GM23338 (cell line): ENCODE data around the gene PAN2.

ENCODE experiments used
- EZH2 ChIP-seq: fragments of 200-600 bp; sonication (generic); IDR thresholded peaks from one replicate; pipeline ENCODE4 v1.8.0; 2017; ENCODE audit warnings: antibody characterized with exemption, mild to moderate bottlenecking, low read depth; ENCODE audit not compliant: unreplicated experiment
- EZH2phosphoT487 ChIP-seq: fragments of 200-600 bp; sonication (generic); IDR thresholded peaks from one replicate; pipeline ENCODE4 v1.8.1; 2018; ENCODE audit warnings: antibody characterized with exemption; ENCODE audit not compliant: unreplicated experiment
- JUNB ChIP-seq: IDR thresholded peaks from one replicate; pipeline ENCODE4 v1.6.1; 2016; ENCODE audit warnings: antibody characterized with exemption; ENCODE audit not compliant: unreplicated experiment
- NANOG ChIP-seq: IDR thresholded peaks from 2 replicates; pipeline ENCODE4 v1.6.1; 2016; ENCODE audit warnings: antibody characterized with exemption, borderline replicate concordance
- POLR2AphosphoS5 ChIP-seq: IDR thresholded peaks from 2 replicates; pipeline ENCODE4 v1.6.1; 2016; ENCODE audit warnings: antibody characterized with exemption, low read depth
- STAT1 ChIP-seq: IDR thresholded peaks from one replicate; pipeline ENCODE4 v1.6.1; 2016; ENCODE audit warnings: antibody characterized with exemption; ENCODE audit not compliant: unreplicated experiment
- TF ChIP-seq, protein P1 (sequence below), 2 experiments: fragments of 200-600 bp in 1 of 2; sonication (generic) in 1 of 2; conservative IDR thresholded peaks; 2 replicates each; pipeline versions ENCODE4 v1.5.1 to v1.6.1; 2016 to 2017; ENCODE audit warnings: antibody characterized with exemption in 2 of 2, low read depth in 2 of 2, mild to moderate bottlenecking in 2 of 2, moderate library complexity in 1 of 2
- TF ChIP-seq, protein P2 (sequence below): IDR thresholded peaks from one replicate; pipeline ENCODE4 v1.6.1; 2018; ENCODE audit warnings: antibody characterized with exemption; ENCODE audit not compliant: unreplicated experiment

DNA sequence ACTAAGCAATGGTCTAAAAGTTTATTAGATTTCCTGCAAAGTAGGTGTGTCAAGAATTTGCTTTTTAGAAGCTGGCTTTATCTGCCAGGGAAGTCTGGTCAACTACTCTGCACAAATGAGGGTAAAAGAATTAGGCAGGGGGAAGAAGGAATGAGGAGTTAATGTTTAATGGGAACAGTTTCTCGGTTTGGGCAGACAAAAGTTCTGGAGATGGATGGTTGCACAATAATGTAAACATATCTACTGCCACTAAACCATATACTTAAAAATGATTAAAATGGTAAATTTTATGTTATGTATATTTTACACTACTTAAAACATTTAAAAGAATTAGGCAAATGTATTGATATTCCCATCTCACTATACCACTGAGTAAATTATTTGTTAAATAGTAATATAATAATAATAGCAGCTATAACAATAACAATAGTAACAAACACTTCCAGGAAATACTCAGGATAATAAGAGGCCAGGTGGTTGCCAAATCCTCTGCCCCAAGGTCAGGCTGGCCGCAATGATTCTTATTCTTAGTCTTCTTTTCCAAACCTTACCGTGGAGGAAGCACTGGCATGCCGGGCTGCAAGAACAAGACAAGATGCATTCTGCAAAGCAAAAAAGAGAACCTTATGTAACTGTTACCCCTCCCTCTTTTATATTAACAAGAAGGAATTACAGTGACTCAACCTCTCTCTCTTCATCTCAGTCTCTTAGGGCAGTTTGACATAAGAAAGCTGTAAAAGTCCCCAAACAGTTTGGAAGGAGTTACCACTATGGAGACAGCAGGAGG is 47.6 kb downstream of the PAN2 start:
- no peak for TF ChIP-seq EZH2
- TF ChIP-seq JUNB = no peak
- TF ChIP-seq, protein P1, sequence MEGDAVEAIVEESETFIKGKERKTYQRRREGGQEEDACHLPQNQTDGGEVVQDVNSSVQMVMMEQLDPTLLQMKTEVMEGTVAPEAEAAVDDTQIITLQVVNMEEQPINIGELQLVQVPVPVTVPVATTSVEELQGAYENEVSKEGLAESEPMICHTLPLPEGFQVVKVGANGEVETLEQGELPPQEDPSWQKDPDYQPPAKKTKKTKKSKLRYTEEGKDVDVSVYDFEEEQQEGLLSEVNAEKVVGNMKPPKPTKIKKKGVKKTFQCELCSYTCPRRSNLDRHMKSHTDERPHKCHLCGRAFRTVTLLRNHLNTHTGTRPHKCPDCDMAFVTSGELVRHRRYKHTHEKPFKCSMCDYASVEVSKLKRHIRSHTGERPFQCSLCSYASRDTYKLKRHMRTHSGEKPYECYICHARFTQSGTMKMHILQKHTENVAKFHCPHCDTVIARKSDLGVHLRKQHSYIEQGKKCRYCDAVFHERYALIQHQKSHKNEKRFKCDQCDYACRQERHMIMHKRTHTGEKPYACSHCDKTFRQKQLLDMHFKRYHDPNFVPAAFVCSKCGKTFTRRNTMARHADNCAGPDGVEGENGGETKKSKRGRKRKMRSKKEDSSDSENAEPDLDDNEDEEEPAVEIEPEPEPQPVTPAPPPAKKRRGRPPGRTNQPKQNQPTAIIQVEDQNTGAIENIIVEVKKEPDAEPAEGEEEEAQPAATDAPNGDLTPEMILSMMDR (conservative IDR thresholded peaks at IDR 0.05; ENCODE audit: low read depth in 2 of 2) = no peak
- no peak for TF ChIP-seq POLR2AphosphoS5
- no peak for TF ChIP-seq EZH2phosphoT487
- no peak for TF ChIP-seq NANOG
- TF ChIP-seq, protein P2, sequence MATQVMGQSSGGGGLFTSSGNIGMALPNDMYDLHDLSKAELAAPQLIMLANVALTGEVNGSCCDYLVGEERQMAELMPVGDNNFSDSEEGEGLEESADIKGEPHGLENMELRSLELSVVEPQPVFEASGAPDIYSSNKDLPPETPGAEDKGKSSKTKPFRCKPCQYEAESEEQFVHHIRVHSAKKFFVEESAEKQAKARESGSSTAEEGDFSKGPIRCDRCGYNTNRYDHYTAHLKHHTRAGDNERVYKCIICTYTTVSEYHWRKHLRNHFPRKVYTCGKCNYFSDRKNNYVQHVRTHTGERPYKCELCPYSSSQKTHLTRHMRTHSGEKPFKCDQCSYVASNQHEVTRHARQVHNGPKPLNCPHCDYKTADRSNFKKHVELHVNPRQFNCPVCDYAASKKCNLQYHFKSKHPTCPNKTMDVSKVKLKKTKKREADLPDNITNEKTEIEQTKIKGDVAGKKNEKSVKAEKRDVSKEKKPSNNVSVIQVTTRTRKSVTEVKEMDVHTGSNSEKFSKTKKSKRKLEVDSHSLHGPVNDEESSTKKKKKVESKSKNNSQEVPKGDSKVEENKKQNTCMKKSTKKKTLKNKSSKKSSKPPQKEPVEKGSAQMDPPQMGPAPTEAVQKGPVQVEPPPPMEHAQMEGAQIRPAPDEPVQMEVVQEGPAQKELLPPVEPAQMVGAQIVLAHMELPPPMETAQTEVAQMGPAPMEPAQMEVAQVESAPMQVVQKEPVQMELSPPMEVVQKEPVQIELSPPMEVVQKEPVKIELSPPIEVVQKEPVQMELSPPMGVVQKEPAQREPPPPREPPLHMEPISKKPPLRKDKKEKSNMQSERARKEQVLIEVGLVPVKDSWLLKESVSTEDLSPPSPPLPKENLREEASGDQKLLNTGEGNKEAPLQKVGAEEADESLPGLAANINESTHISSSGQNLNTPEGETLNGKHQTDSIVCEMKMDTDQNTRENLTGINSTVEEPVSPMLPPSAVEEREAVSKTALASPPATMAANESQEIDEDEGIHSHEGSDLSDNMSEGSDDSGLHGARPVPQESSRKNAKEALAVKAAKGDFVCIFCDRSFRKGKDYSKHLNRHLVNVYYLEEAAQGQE = no peak
- TF ChIP-seq STAT1 = no peak
